8988T (cell line): ENCODE results near the gene FRYL.

Experiments used
- DNase-seq: peaks from one replicate; pipeline ENCODE4 v3.0.0; 2011

Gene FRYL

GRCh38 chr4:48542888-48543287 is 237.2 kb downstream of the FRYL start:
- no peak for DNase-seq

GRCh38 chr4:48539597-48539996 is 240.5 kb downstream of the FRYL start:
- DNase-seq: no peak

- DNase-seq: no peak
Observed at GRCh38 chr4:48538358-48538757, 241.7 kb downstream of the FRYL start.

GRCh38 chr4:48526406-48526805 is 253.7 kb downstream of the FRYL start:
- DNase-seq: no peak

GRCh38 chr4:48518143-48518542 is 261.9 kb downstream of the FRYL start:
- no peak for DNase-seq

- DNase-seq: no peak
Observed at GRCh38 chr4:48509543-48509942, 270.5 kb downstream of the FRYL start.

GRCh38 chr4:48506716-48507115 is 273.4 kb downstream of the FRYL start:
- no peak for DNase-seq

- no peak for DNase-seq
Observed at GRCh38 chr4:48504352-48504751, 275.7 kb downstream of the FRYL start.

- DNase-seq: no peak
Observed at GRCh38 chr4:48504026-48504330, 276.1 kb downstream of the FRYL start.

GRCh38 chr4:48503233-48504025 is 276.6 kb downstream of the FRYL start:
- DNase-seq: no peak

GRCh38 chr4:48499551-48500066 is 280.5 kb downstream of the FRYL start:
- no peak for DNase-seq

- no peak for DNase-seq
Observed at GRCh38 chr4:48498895-48499294, 281.2 kb downstream of the FRYL start.

- no peak for DNase-seq
Observed at GRCh38 chr4:48495941-48496340, 284.1 kb downstream of the FRYL start.

GRCh38 chr4:48493452-48494100 is 286.5 kb downstream of the FRYL start:
- no peak for DNase-seq

- no peak for DNase-seq
Observed at GRCh38 chr4:48491514-48492176, 288.4 kb downstream of the FRYL start.

GRCh38 chr4:48490680-48491513 is 289.2 kb downstream of the FRYL start:
- DNase-seq: no peak

GRCh38 chr4:48490012-48490679 is 289.9 kb downstream of the FRYL start, which contains the start of gene ZAR1:
Gene ZAR1, plus strand, starts transcription at chr4:48490252. Its CDS starts 40 bp downstream, at chr4:48490292.
- DNase-seq: no peak

GRCh38 chr4:48489683-48490011 is 290.4 kb downstream of the FRYL start:
- DNase-seq: no peak

GRCh38 chr4:48484494-48485168 is 295.4 kb downstream of the FRYL start:
- no peak for DNase-seq

- no peak for DNase-seq
Observed at GRCh38 chr4:48483777-48484493, 296.1 kb downstream of the FRYL start.
